ENCODE results near the gene PROM1. TPM values are rescaled to one million over a fixed set of nuclear protein-coding genes. Genes with fewer than 3 reads are reported as not detected.

Gene PROM1
- total RNA-seq, 1 experiment from 2014 or later = 17.7 TPM

DNA sequence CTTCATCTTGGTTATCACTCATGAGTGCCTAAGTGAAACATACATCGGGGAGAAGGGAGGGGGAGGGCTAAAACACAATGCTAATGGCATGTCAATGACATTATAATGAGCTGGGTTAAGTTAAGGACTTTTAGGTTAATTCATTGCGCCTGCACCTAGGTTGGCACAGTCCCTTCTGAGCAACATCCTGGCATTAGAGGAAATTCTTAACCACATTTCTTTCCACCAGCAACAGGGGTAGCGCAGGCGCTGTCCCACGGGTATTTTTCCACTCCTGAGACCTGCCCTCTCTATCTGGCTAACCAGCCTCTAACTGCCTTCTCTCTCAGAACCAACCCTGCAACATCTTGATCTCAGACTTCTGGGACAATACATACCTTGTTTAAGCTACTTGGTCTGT lies 39.0 kb upstream of the PROM1 start:
- POLR2A ChIA-PET = no interaction called here
- DNase-seq (ENCODE audit: low read depth, low spot score) = no peak
- 0 out of 2 replicates have a peak, but pooled peaks cover 8% of the 10 kb centered on the region for H3K27me3 ChIP-seq (ENCODE audit: insufficient read depth, low read length)
- H3K4me2 ChIP-seq (ENCODE audit: low read length) = no peak overlapping the region
- no peaks in the 10 kb centered on the region for H3K4me1 ChIP-seq (ENCODE audit: control insufficient read depth in 1 of 2, insufficient read depth in 2 of 2, low read length in 2 of 2)
- no peaks in the 10 kb centered on the region for H3K9me3 ChIP-seq (ENCODE audit: control insufficient read depth in 1 of 2, insufficient read depth in 1 of 2, low read depth in 1 of 2, low read length in 2 of 2)
- no peaks in the 10 kb centered on the region for H3K36me3 ChIP-seq (ENCODE audit: control insufficient read depth in 1 of 2, insufficient read depth in 2 of 2, low read length in 2 of 2)
- no peak overlapping the region for H3K4me3 ChIP-seq (replicated peaks in 1 of 2; ENCODE audit: low read depth in 1 of 2, low read length in 2 of 2)
- ATAC-seq = no peak
- BruUV-seq (replicated peaks) = no TSS peak
- no peak overlapping the region for H3K27ac ChIP-seq (ENCODE audit: low read depth, low read length)
- H3K9ac ChIP-seq (ENCODE audit: low read length) = no peak overlapping the region
- RAD21 ChIA-PET (ENCODE audit: low non-redundant PET in 1 of 2, low total read pairs in 2 of 2, uncharacterized antibody in 2 of 2, unreplicated experiment in 2 of 2) = interaction anchor here in 1 of 2 experiments (0.8 kb wide), 1 partner anchor 121 kb away, joined by 3 read pairs; no protein-coding TSS in a partner anchor
- no peak overlapping the region for H2AFZ ChIP-seq (ENCODE audit: low read depth, low read length, poor library complexity, severe bottlenecking)
- CTCF ChIA-PET = no interaction called here
- TF ChIP-seq SIN3A (IDR thresholded peaks at IDR 0.05; ENCODE audit: low read depth) (no peak), CBX3 (IDR thresholded peaks at IDR 0.05; ENCODE audit: low read depth) (no peak), EGR1 (IDR thresholded peaks at IDR 0.05; ENCODE audit: low read depth) (no peak), ZNF274 (IDR thresholded peaks at IDR 0.05; ENCODE audit: low read depth, low read length) (no peak), ELF1 (IDR thresholded peaks at IDR 0.05; ENCODE audit: borderline replicate concordance, low read depth) (no peak), EZH2 (IDR thresholded peaks at IDR 0.05) (no peak), SP1 (IDR thresholded peaks at IDR 0.05; ENCODE audit: low read depth) (no peak)
- no peaks in the 10 kb centered on the region for H3K9me2 ChIP-seq (ENCODE audit: insufficient read depth)
- H4K20me1 ChIP-seq (ENCODE audit: insufficient read depth) = no peaks in the 10 kb centered on the region
- H3K79me2 ChIP-seq (ENCODE audit: insufficient read depth, low read length) = no peaks in the 10 kb centered on the region
- intact Hi-C loops (cut with micrococcal nuclease) = no loop called here

DNA sequence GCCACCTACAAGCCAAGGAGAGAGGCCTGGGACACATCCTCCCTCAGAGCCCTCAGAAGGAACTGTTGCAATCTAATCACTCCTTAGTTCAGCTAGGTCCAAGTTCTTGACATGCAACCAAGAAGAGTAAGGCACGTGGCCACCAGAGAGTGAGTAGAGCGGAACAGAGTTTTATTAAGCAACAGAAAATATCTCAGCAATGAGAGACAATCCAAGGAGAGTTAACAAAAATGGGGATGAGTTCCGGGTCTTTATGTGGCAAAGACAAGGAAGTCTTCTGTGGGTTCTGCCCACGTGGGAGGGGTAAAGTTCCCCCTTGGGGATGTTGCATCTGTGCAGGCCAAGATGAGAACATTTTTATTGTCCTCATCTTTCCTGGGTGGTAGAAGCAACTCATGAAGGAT lies 38.5 kb upstream of the PROM1 start:
- no peak for DNase-seq (ENCODE audit: low read depth, low spot score)
- Histone ChIP-seq H3K9ac (ENCODE audit: low read length) (no peak overlapping the region), H2AFZ (ENCODE audit: low read depth, low read length, poor library complexity, severe bottlenecking) (no peak overlapping the region), H3K27me3 (ENCODE audit: insufficient read depth, low read length) (0 out of 2 replicates have a peak, but pooled peaks cover 8% of the 10 kb centered on the region), H3K36me3 (ENCODE audit: control insufficient read depth in 1 of 2, insufficient read depth in 2 of 2, low read length in 2 of 2) (no peaks in the 10 kb centered on the region), H3K4me2 (ENCODE audit: low read length) (no peak overlapping the region), H3K9me2 (ENCODE audit: insufficient read depth) (no peaks in the 10 kb centered on the region), H3K4me3 (replicated peaks in 1 of 2; ENCODE audit: low read depth in 1 of 2, low read length in 2 of 2) (no peak overlapping the region), H4K20me1 (ENCODE audit: insufficient read depth) (no peaks in the 10 kb centered on the region), H3K4me1 (ENCODE audit: control insufficient read depth in 1 of 2, insufficient read depth in 2 of 2, low read length in 2 of 2) (no peaks in the 10 kb centered on the region), H3K27ac (ENCODE audit: low read depth, low read length) (no peak overlapping the region), H3K9me3 (ENCODE audit: control insufficient read depth in 1 of 2, insufficient read depth in 1 of 2, low read depth in 1 of 2, low read length in 2 of 2) (no peaks in the 10 kb centered on the region), H3K79me2 (ENCODE audit: insufficient read depth, low read length) (no peaks in the 10 kb centered on the region)
- TF ChIP-seq, protein P1, sequence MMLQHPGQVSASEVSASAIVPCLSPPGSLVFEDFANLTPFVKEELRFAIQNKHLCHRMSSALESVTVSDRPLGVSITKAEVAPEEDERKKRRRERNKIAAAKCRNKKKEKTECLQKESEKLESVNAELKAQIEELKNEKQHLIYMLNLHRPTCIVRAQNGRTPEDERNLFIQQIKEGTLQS (IDR thresholded peaks at IDR 0.05) = no peak
- TF ChIP-seq, protein P2, sequence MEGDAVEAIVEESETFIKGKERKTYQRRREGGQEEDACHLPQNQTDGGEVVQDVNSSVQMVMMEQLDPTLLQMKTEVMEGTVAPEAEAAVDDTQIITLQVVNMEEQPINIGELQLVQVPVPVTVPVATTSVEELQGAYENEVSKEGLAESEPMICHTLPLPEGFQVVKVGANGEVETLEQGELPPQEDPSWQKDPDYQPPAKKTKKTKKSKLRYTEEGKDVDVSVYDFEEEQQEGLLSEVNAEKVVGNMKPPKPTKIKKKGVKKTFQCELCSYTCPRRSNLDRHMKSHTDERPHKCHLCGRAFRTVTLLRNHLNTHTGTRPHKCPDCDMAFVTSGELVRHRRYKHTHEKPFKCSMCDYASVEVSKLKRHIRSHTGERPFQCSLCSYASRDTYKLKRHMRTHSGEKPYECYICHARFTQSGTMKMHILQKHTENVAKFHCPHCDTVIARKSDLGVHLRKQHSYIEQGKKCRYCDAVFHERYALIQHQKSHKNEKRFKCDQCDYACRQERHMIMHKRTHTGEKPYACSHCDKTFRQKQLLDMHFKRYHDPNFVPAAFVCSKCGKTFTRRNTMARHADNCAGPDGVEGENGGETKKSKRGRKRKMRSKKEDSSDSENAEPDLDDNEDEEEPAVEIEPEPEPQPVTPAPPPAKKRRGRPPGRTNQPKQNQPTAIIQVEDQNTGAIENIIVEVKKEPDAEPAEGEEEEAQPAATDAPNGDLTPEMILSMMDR (IDR thresholded peaks at IDR 0.05 in 2 of 3, conservative IDR thresholded peaks at IDR 0.05 in 1 of 3; ENCODE audit: borderline replicate concordance in 1 of 3, insufficient read depth in 1 of 3, low read depth in 2 of 3, low read length in 2 of 3) = no peak
- no peak for TF ChIP-seq POLR2AphosphoS5 (IDR thresholded peaks at IDR 0.05; ENCODE audit: low read depth, low read length)
- TF ChIP-seq ZNF274 (IDR thresholded peaks at IDR 0.05; ENCODE audit: low read depth, low read length) = no peak
- TF ChIP-seq EZH2 (IDR thresholded peaks at IDR 0.05) = no peak
- no peak for TF ChIP-seq ELF1 (IDR thresholded peaks at IDR 0.05; ENCODE audit: borderline replicate concordance, low read depth)
- TF ChIP-seq JUND (IDR thresholded peaks at IDR 0.05) = no peak
- no peak for TF ChIP-seq RAD21 (IDR thresholded peaks at IDR 0.05; ENCODE audit: low read depth)
- TF ChIP-seq ZFX (IDR thresholded peaks at IDR 0.05) = no peak
- no peak for ATAC-seq
- CTCF ChIA-PET = no interaction called here
- intact Hi-C loops (cut with micrococcal nuclease) = no loop called here
- POLR2A ChIA-PET = no interaction called here
- no TSS peak for BruUV-seq (replicated peaks)
- RAD21 ChIA-PET (ENCODE audit: low non-redundant PET in 1 of 2, low total read pairs in 2 of 2, uncharacterized antibody in 2 of 2, unreplicated experiment in 2 of 2) = interaction anchor here in 1 of 2 experiments (0.8 kb wide), 1 partner anchor 121 kb away, joined by 3 read pairs; no protein-coding TSS in a partner anchor

Data from HCT116 (cell line).